MM.1S (cell line): ENCODE data around the gene CIB1.

Source experiments
- DNase-seq: peaks from one replicate; pipeline ENCODE4 v3.0.0-alpha.2; 2015
- H2AFZ ChIP-seq: fragments of 300-600 bp; sonication (generic); 2 replicates; pipeline ENCODE4 v1.6.0; 2016; ENCODE audit warnings: antibody characterized with exemption, low read length
- H3F3A ChIP-seq: fragments of 300-600 bp; sonication (generic); 2 replicates; pipeline ENCODE4 v1.6.1; 2016; ENCODE audit warnings: mild to moderate bottlenecking, antibody characterized with exemption, low read length, moderate library complexity, mixed read lengths; ENCODE audit not compliant: insufficient read depth
- H3K27ac ChIP-seq: fragments of 300-600 bp; sonication (generic); 2 replicates; pipeline ENCODE4 v1.5.1; 2016; ENCODE audit warnings: mild to moderate bottlenecking, low read length
- H3K27me3 ChIP-seq: fragments of 300-600 bp; sonication (generic); replicated peaks from 2 replicates; pipeline ENCODE4 v1.6.0; 2016; ENCODE audit warnings: low read length; ENCODE audit not compliant: insufficient read depth
- H3K36me3 ChIP-seq: fragments of 300-600 bp; sonication (generic); replicated peaks from 2 replicates; pipeline ENCODE4 v1.6.1; 2016; ENCODE audit warnings: mild to moderate bottlenecking, low read length, mixed read lengths; ENCODE audit not compliant: insufficient read depth
- H3K4me1 ChIP-seq: fragments of 300-600 bp; sonication (generic); 2 replicates; pipeline ENCODE4 v1.6.1; 2016; ENCODE audit warnings: low read length, mixed read lengths
- H3K4me2 ChIP-seq: fragments of 300-600 bp; sonication (generic); 2 replicates; pipeline ENCODE4 v1.6.0; 2016; ENCODE audit warnings: low read depth, low read length
- H3K4me3 ChIP-seq: fragments of 300-600 bp; sonication (generic); 2 replicates; pipeline ENCODE4 v1.5.1; 2016; ENCODE audit warnings: low read length, mixed read lengths
- H3K79me2 ChIP-seq: fragments of 300-600 bp; sonication (generic); 2 replicates; pipeline ENCODE4 v1.6.1; 2016; ENCODE audit warnings: mixed run types, low read length, mixed read lengths
- H3K9ac ChIP-seq: fragments of 300-600 bp; sonication (generic); 2 replicates; pipeline ENCODE4 v1.6.1; 2016; ENCODE audit warnings: low read length, mixed read lengths
- H3K9me2 ChIP-seq: fragments of 300-600 bp; sonication (generic); replicated peaks from 2 replicates; pipeline ENCODE4 v1.6.1; 2016; ENCODE audit warnings: mild to moderate bottlenecking, low read length, mixed read lengths; ENCODE audit not compliant: insufficient read depth
- H3K9me3 ChIP-seq: fragments of 300-600 bp; sonication (generic); replicated peaks from 2 replicates; pipeline ENCODE4 v1.6.1; 2016; ENCODE audit warnings: mild to moderate bottlenecking, low read length, mixed read lengths; ENCODE audit not compliant: insufficient read depth
- H4K20me1 ChIP-seq: fragments of 300-600 bp; sonication (generic); 2 replicates; pipeline ENCODE4 v1.6.1; 2016; ENCODE audit warnings: mild to moderate bottlenecking, low read length, moderate library complexity, mixed read lengths; ENCODE audit not compliant: insufficient read depth
- CTCF ChIP-seq: fragments of 300-600 bp; sonication (generic); IDR thresholded peaks from 2 replicates; pipeline ENCODE4 v1.5.1; 2016; ENCODE audit warnings: antibody characterized with exemption, low read length, mixed read lengths
- EZH2 ChIP-seq: fragments of 300-600 bp; sonication (generic); optimal IDR thresholded peaks from 2 replicates; pipeline ENCODE3; 2017; ENCODE audit warnings: low read depth, mild to moderate bottlenecking, antibody characterized with exemption, low read length, mixed read lengths
- EZH2phosphoT487 ChIP-seq: fragments of 300-600 bp; sonication (generic); IDR thresholded peaks from 2 replicates; pipeline ENCODE4 v1.6.1; 2018; ENCODE audit warnings: antibody characterized with exemption, low read length

Gene CIB1

DNA sequence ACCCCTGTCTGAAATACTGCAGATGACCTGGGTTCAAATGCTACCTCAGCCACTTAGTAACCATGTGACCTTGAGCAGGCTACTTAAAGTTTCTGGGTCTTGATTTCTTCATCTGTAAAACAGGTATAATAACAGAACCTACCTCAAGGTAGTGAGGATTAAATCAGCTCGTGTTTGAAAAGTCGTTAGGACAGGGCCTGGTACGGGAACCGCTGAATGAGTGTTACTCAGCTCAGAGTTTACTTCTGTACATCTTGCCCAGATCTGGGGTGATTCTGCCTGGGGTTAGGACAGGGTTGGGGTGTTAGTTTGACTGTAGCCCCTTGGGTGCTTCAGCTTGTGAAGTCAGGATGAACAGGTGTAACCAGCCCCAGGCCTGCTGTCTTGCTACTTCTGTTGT lies 30.8 kb downstream of the CIB1 start:
- Histone ChIP-seq H3K27me3 (no peaks in the 10 kb centered on the region), H3K79me2 (peaks cover 68% of the 10 kb centered on the region), H3K4me3 (no peak overlapping the region), H3K4me1 (peaks cover 10% of the 10 kb centered on the region), H2AFZ (no peak overlapping the region), H3K9me3 (no peaks in the 10 kb centered on the region), H3K36me3 (0 out of 2 replicates have a peak, but pooled peaks cover 3% of the 10 kb centered on the region), H3F3A (peaks cover 12% of the 10 kb centered on the region; the same call in 1 of the 2 replicates), H3K9me2 (no peaks in the 10 kb centered on the region), H3K9ac (no peak overlapping the region), H3K4me2 (peak overlapping the region; percentile 95; the same call in 1 of the 2 replicates), H4K20me1 (0 out of 2 replicates have a peak, but pooled peaks cover 3% of the 10 kb centered on the region), H3K27ac (no peak overlapping the region)
- no peak for DNase-seq
- TF ChIP-seq EZH2phosphoT487 (no peak), EZH2 (no peak), CTCF (no peak)

DNA sequence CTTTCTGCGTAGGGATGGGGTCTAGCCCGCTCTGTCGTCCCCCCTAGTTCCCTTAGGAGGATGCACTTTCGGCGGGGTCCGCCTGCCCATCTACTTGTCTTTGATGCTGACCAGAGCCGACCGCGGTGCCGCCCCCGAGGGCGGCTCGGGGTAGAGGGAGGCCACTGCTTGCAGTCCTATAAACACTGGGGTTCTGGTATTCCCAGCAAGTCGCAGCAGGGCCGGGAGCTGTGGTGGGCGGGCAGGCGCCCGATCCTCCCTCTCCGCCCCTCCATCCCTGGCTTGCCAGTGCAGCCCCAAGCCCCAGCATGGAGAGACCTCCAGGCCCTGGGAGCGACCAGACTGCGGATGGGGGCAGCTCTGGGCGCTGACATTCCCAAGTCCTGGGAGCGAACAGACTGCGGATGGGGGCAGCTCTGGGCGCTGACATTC lies 31.8 kb downstream of the CIB1 start:
- Histone ChIP-seq H3K4me1 (peaks cover 10% of the 10 kb centered on the region), H3K79me2 (peaks cover 60% of the 10 kb centered on the region), H3K27ac (no peak overlapping the region), H2AFZ (peak overlapping the region; percentile 67; the same call in 1 of the 2 replicates), H4K20me1 (0 out of 2 replicates have a peak, but pooled peaks cover 3% of the 10 kb centered on the region), H3K9ac (peak overlapping the region; percentile 68; the same call in 1 of the 2 replicates), H3K4me2 (peak overlapping the region; percentile 95), H3K9me3 (no peaks in the 10 kb centered on the region), H3K4me3 (peak overlapping the region; percentile 88), H3F3A (peaks cover 12% of the 10 kb centered on the region; the same call in 1 of the 2 replicates), H3K9me2 (no peaks in the 10 kb centered on the region), H3K27me3 (no peaks in the 10 kb centered on the region), H3K36me3 (0 out of 2 replicates have a peak, but pooled peaks cover 3% of the 10 kb centered on the region)
- DNase-seq = no peak
- no peak for TF ChIP-seq EZH2phosphoT487
- no peak for TF ChIP-seq EZH2
- TF ChIP-seq CTCF = no peak

- Histone ChIP-seq H3K79me2 (peaks cover 53% of the 10 kb centered on the region), H4K20me1 (0 out of 2 replicates have a peak, but pooled peaks cover under 1% of the 10 kb centered on the region), H3K4me1 (peaks cover 10% of the 10 kb centered on the region), H3K36me3 (no peaks in the 10 kb centered on the region), H3F3A (peaks cover 12% of the 10 kb centered on the region; the same call in 1 of the 2 replicates), H3K27ac (no peak within 1 kb of the TSS), H3K9ac (peak within 1 kb of the TSS; percentile 68; the same call in 1 of the 2 replicates), H3K9me2 (no peaks in the 10 kb centered on the region), H3K9me3 (no peaks in the 10 kb centered on the region), H3K4me2 (peak within 1 kb of the TSS; percentile 95), H3K27me3 (no peaks in the 10 kb centered on the region), H3K4me3 (peak within 1 kb of the TSS; percentile 88), H2AFZ (peak within 1 kb of the TSS; percentile 67)
- DNase-seq = peak; percentile 76
- no peak for TF ChIP-seq EZH2
- TF ChIP-seq CTCF = no peak
- TF ChIP-seq EZH2phosphoT487 = no peak
These were observed 32.4 kb downstream of the CIB1 start, which contains the start of gene SEMA4B for GRCh38 chr15:90201130-90201943. Gene SEMA4B, plus strand, starts transcription at chr15:90201330. Its CDS starts 249 bp downstream, at chr15:90201579.
